RWPE2 (cell line): ENCODE results near the gene HSD17B11.
"Not testable (repeated sequence)": the region's sequence is repeated elsewhere in the genome, so short reads cannot be mapped to it uniquely, and the experiment has no call there.

ENCODE experiments used
- ATAC-seq: fragments of 200-7000 bp; cut with Tn5 transposase; 3 replicates; pipeline ENCODE4 v1.9.1; 2021; ENCODE audit warnings: low read depth
- DNase-seq: peaks from one replicate; pipeline ENCODE4 v3.0.0-alpha.2; 2020; ENCODE audit warnings: low spot score
- H3K27ac ChIP-seq: fragments of 450-650 bp; 2 replicates; pipeline ENCODE4 v1.5.1; 2017; ENCODE audit warnings: mild to moderate bottlenecking; ENCODE audit not compliant: poor library complexity, severe bottlenecking
- H3K27me3 ChIP-seq: fragments of 250-450 bp; sonication (Bioruptor Pico); 2 replicates; pipeline ENCODE4 v1.5.1; 2021; ENCODE audit warnings: mild to moderate bottlenecking, moderate library complexity; ENCODE audit not compliant: insufficient read depth, poor library complexity, severe bottlenecking
- H3K36me3 ChIP-seq: fragments of 250-450 bp; sonication (Bioruptor Pico); 2 replicates; pipeline ENCODE4 v1.5.1; 2020; ENCODE audit warnings: low read depth, mild to moderate bottlenecking, moderate library complexity
- H3K4me1 ChIP-seq: fragments of 250-450 bp; sonication (Bioruptor Pico); 2 replicates; pipeline ENCODE4 v1.5.1; 2021; ENCODE audit warnings: mild to moderate bottlenecking, moderate library complexity; ENCODE audit not compliant: insufficient read depth, poor library complexity, severe bottlenecking
- H3K4me3 ChIP-seq: fragments of 250-450 bp; sonication (Bioruptor Pico); 2 replicates; pipeline ENCODE4 v1.5.1; 2021; ENCODE audit warnings: mild to moderate bottlenecking, moderate library complexity; ENCODE audit not compliant: severe bottlenecking
- H3K9me3 ChIP-seq: fragments of 250-450 bp; sonication (Bioruptor Pico); 2 replicates; pipeline ENCODE4 v1.5.1; 2021; ENCODE audit warnings: mild to moderate bottlenecking, moderate library complexity; ENCODE audit not compliant: severe bottlenecking
- CTCF ChIP-seq: fragments of 450-650 bp; IDR thresholded peaks from one replicate; pipeline ENCODE4 v1.5.1; 2017; ENCODE audit warnings: mild to moderate bottlenecking, moderate library complexity; ENCODE audit not compliant: poor library complexity, severe bottlenecking

The HSD17B11 gene

GRCh38 chr4:87405211-87405820, 14.3 kb upstream of the HSD17B11 start:
- DNase-seq (no peak), ATAC-seq (no peak)
- no peak for TF ChIP-seq CTCF
- Histone ChIP-seq H3K36me3 (no peaks in the 10 kb centered on the region), H3K27me3 (no peaks in the 10 kb centered on the region), H3K9me3 (no peaks in the 10 kb centered on the region), H3K27ac (no peak overlapping the region), H3K4me1 (no peaks in the 10 kb centered on the region), H3K4me3 (no peak overlapping the region)

DNA sequence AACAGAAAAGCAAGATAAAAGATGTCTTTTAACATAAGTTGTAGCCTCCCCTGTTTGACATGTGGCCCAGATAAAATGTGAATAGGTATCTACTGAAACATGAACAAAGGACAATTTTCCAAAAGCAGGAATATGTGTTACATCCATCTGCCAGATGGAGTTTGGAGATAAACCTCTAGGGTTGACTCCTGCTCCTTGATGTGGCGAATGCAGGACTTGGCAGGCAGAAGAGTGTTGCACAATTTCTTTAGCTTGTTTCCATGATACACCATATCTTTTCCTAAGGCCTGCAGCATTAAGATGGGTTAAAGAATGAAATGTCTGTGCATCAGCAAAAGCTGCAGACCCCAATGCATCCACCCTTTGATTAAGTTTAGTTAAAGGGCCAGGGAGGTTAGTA, 12.7 kb upstream of the HSD17B11 start:
- H3K4me1 ChIP-seq, H3K27ac ChIP-seq, H3K27me3 ChIP-seq, DNase-seq, ATAC-seq, H3K9me3 ChIP-seq, H3K36me3 ChIP-seq, H3K4me3 ChIP-seq: not testable (repeated sequence)

DNA sequence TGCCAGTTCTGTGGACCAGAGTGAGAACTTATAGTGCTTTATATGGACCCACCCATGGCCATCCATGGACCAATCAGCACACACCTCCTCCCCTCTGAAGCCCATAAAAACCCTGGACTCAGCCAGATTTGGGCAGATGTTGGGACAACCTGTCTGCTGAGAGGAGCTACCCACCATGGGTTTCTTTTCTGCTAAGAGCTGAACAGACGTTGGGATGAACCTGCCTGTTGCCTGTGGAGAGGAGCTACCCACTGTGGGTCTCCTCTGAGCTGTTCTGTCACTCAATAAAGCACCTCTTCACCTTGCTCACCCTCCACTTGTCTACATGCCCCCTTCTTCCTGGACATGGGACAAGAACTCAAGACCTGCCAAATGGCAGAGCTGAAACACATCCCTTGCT, 9.0 kb upstream of the HSD17B11 start:
- TF ChIP-seq CTCF: no peak
- no peak overlapping the region for H3K27ac ChIP-seq
- H3K9me3 ChIP-seq: no peaks in the 10 kb centered on the region
- no peaks in the 10 kb centered on the region for H3K27me3 ChIP-seq
- no peaks in the 10 kb centered on the region for H3K4me1 ChIP-seq
- ATAC-seq (no peak), DNase-seq (no peak)
- no peak overlapping the region for H3K4me3 ChIP-seq
- no peaks in the 10 kb centered on the region for H3K36me3 ChIP-seq

- ATAC-seq (no peak), DNase-seq (no peak)
- TF ChIP-seq CTCF: no peak
- Histone ChIP-seq H3K4me3 (no peak overlapping the region), H3K27me3 (no peaks in the 10 kb centered on the region), H3K9me3 (no peaks in the 10 kb centered on the region), H3K4me1 (no peaks in the 10 kb centered on the region), H3K27ac (no peak overlapping the region), H3K36me3 (no peaks in the 10 kb centered on the region)
Observed at GRCh38 chr4:87399148-87399547, 8.2 kb upstream of the HSD17B11 start.

- not testable (repeated sequence) for H3K27me3 ChIP-seq, ATAC-seq, H3K4me1 ChIP-seq
Observed at GRCh38 chr4:87395851-87396250, 4.9 kb upstream of the HSD17B11 start.

DNA sequence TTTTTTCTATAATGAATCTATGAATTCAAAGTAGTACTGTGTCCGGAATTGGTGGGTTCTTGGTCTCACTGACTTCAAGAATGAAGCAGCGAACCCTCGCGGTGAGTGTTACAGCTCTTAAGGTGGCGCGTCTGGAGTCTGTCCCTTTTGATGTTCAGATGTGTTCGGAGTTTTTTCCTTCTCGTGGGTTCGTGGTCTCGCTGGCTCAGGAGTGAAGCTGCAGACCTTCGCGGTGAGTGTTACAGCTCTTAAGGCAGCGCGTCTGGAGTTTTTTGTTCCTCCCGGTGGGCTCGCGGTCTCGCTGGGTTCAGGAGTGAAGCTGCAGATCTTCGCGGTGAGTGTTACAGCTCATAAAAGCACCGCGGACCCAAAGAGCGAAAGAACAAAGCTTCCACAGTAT, 4.1 kb upstream of the HSD17B11 start:
- not testable (repeated sequence) for DNase-seq, H3K9me3 ChIP-seq, ATAC-seq

More at GRCh38 chr4:87395851-87396250, 4.9 kb upstream of the HSD17B11 start:
- not testable (repeated sequence) for DNase-seq, H3K36me3 ChIP-seq, H3K9me3 ChIP-seq, H3K4me3 ChIP-seq, H3K27ac ChIP-seq

More for the DNA sequence above, 4.1 kb upstream of the HSD17B11 start:
- not testable (repeated sequence) for H3K4me1 ChIP-seq, H3K27ac ChIP-seq, H3K27me3 ChIP-seq, H3K4me3 ChIP-seq, H3K36me3 ChIP-seq
